Erythroblast (primary cell): Measurements from ENCODE around the gene SLC1A7.

Experiments
- GATA1 ChIP-seq: IDR thresholded peaks from 2 replicates; pipeline ENCODE4 v1.6.1; 2011; ENCODE audit warnings: low read depth, mild to moderate bottlenecking, control low read depth, low read length, moderate library complexity
- POLR2A ChIP-seq: IDR thresholded peaks from 2 replicates; pipeline ENCODE4 v1.6.1; 2011; ENCODE audit warnings: mild to moderate bottlenecking, low read length

GRCh38 chr1:53081384-53082066 is 60.9 kb downstream of the SLC1A7 start:
- no peak for TF ChIP-seq POLR2A
- no peak for TF ChIP-seq GATA1
